ENCODE measurements around the gene PRUNE2. TPM values are rescaled to one million over a fixed set of nuclear protein-coding genes. Genes with fewer than 3 reads are reported as not detected.

The PRUNE2 gene
- total and polyA plus RNA-seq, 2 of the 8 experiments (the other 6 are each of a cell fraction or from before 2014, with no cell fraction given) = 5.5 to 13.3 TPM

DNA sequence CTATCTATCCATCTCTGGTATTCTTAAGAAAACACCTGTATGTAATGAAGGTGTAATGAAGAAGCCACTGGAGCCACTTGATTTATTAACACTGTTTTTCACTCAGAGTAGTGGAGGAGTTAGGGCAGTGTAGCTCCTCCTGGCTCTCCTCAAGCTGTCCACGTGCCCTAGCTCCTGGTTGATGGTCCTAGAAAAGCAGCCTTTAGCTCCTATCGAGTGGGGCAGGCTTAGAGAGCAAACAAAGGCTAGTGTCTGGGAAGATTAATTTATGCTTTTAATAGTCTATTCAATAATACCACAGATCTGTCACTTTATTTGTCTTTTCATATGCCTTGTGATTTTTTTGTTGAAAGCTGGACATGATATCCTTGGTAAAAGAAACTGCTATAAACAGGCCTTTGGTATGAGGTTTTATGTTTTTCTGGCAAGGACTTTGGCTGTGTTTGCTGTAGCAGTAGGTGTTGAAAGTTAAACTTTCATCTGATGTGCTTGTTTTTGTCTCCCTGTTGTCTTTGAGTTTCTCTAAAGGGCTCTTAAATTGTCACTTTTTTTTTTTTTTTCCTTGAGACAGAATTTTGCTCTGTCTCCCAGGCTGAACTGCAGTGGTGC is 305.8 kb downstream of the PRUNE2 start:
- H2BK15ac ChIP-seq (ENCODE audit: low read length) = no peak overlapping the region
- H2BK120ac ChIP-seq (replicated peaks; ENCODE audit: low read depth, low read length) = no peak overlapping the region
- no peak overlapping the region for H3K56ac ChIP-seq (replicated peaks; ENCODE audit: insufficient read length, low read depth, low read length)
- H2AFZ ChIP-seq (ENCODE audit: low read length) = no peak overlapping the region
- DNase-seq (ENCODE audit: low read depth in 1 of 2, low spot score in 2 of 2) (no peak), FAIRE-seq (no peak)
- H4K91ac ChIP-seq (replicated peaks; ENCODE audit: insufficient read length, low read length) = no peak overlapping the region
- no peak overlapping the region for H4K8ac ChIP-seq (ENCODE audit: extremely low read depth, insufficient read depth, low read length)
- no peak overlapping the region for H2BK5ac ChIP-seq (ENCODE audit: low read depth, low read length)
- H3K4me3 ChIP-seq (ENCODE audit: extremely low read depth in 1 of 4, insufficient read depth in 2 of 4, low read depth in 3 of 4, low read length in 4 of 4) = no peak overlapping the region
- H3K9me3 ChIP-seq (ENCODE audit: insufficient read depth in 2 of 2, low read depth in 1 of 2, low read length in 1 of 2) = no peaks in the 10 kb centered on the region
- ChIA-PET POLR2A (ENCODE audit: partially characterized antibody) (no interaction called here), CTCF (ENCODE audit: partially characterized antibody) (no interaction called here)
- no peak overlapping the region for H3K9ac ChIP-seq (replicated peaks in 1 of 4; ENCODE audit: extremely low read depth in 1 of 4, low read depth in 3 of 4, low read length in 3 of 4)
- H3K27me3 ChIP-seq (replicated peaks in 1 of 4; ENCODE audit: control insufficient read depth in 3 of 4, extremely low read depth in 1 of 4, insufficient read depth in 3 of 4, low read length in 3 of 4) = no peaks in the 10 kb centered on the region
- H4K20me1 ChIP-seq (replicated peaks in 1 of 2; ENCODE audit: control insufficient read depth in 1 of 2, insufficient read depth in 2 of 2, low read length in 2 of 2) = no peaks in the 10 kb centered on the region
- no peak overlapping the region for H2BK20ac ChIP-seq (ENCODE audit: low read length)
- no peak overlapping the region for H2BK12ac ChIP-seq (ENCODE audit: low read depth, low read length)
- WGBS, 2 experiments (ENCODE audit: extremely low coverage in 1 of 2, insufficient coverage in 1 of 2, insufficient read length in 1 of 2, insufficient replicate concordance in 2 of 2, low coverage in 1 of 2, low lambda C conversion rate in 2 of 2, missing lambda C conversion rate in 1 of 2) = 82% methylated on average over 2 of the region's 2 CpGs; no CpG with 5 or more reads in 1 of the 2 experiments
- H3K4ac ChIP-seq (replicated peaks; ENCODE audit: insufficient read length, low read depth, low read length) = no peak overlapping the region
- H4K5ac ChIP-seq (ENCODE audit: insufficient read length, low read depth, low read length) = no peak overlapping the region
- H3K23ac ChIP-seq (ENCODE audit: insufficient read length) = no peak overlapping the region
- peaks cover 0 to 3% (median 0%) of the 10 kb centered on the region in 4 experiments; a peak in 1 of 8 replicates for H3K36me3 ChIP-seq (ENCODE audit: control insufficient read depth in 2 of 4, insufficient read depth in 4 of 4, low read length in 3 of 4)
- H3K14ac ChIP-seq (ENCODE audit: insufficient read length) = no peak overlapping the region
- H3K4me1 ChIP-seq (replicated peaks in 1 of 4; ENCODE audit: control insufficient read depth in 3 of 4, insufficient read depth in 4 of 4, low read length in 3 of 4) = peaks cover 1 to 9% (median 5%) of the 10 kb centered on the region in 4 experiments
- no peak overlapping the region for H3K4me2 ChIP-seq (ENCODE audit: insufficient read depth in 1 of 2, low read depth in 2 of 2, low read length in 2 of 2)
- no peaks in the 10 kb centered on the region for H3K79me1 ChIP-seq (ENCODE audit: low read depth, low read length)
- H3K79me2 ChIP-seq (ENCODE audit: control insufficient read depth in 1 of 2, insufficient read depth in 2 of 2, low read length in 2 of 2) = no peaks in the 10 kb centered on the region
- no peak overlapping the region for H3K27ac ChIP-seq (ENCODE audit: low read depth, low read length)
- no peaks in the 10 kb centered on the region; the same call in 1 of the 2 replicates for H3K23me2 ChIP-seq (ENCODE audit: low read depth, low read length)
- no peak overlapping the region for H3K18ac ChIP-seq (ENCODE audit: extremely low read depth, low read length)
- H2AK5ac ChIP-seq (ENCODE audit: low read depth, low read length) = no peak overlapping the region
- TF ChIP-seq TEAD4 (IDR thresholded peaks at IDR 0.05; ENCODE audit: low read depth, low read length) (no peak), SIRT6 (IDR thresholded peaks at IDR 0.05; ENCODE audit: low read length) (no peak), CTBP2 (IDR thresholded peaks at IDR 0.05; ENCODE audit: borderline replicate concordance, insufficient read depth, insufficient read length, low read length) (no peak), EP300 (IDR thresholded peaks at IDR 0.05; ENCODE audit: borderline replicate concordance in 1 of 2, low read depth in 2 of 2, low read length in 2 of 2) (no peak), RAD21 (IDR thresholded peaks at IDR 0.05 in 1 of 2, conservative IDR thresholded peaks at IDR 0.05 in 1 of 2; ENCODE audit: low read depth in 2 of 2, low read length in 2 of 2) (no peak), JUN (IDR thresholded peaks at IDR 0.05; ENCODE audit: low read depth, low read length) (no peak), E2F6 (IDR thresholded peaks at IDR 0.05) (no peak), EZH2 (IDR thresholded peaks at IDR 0.05; ENCODE audit: low read depth, low read length, severe bottlenecking) (no peak), CBX8 (IDR thresholded peaks at IDR 0.05; ENCODE audit: borderline replicate concordance, low read depth, low read length) (no peak), RNF2 (IDR thresholded peaks at IDR 0.05; ENCODE audit: borderline replicate concordance, low read depth, low read length, missing control alignments, poor library complexity, severe bottlenecking) (no peak), GABPA (IDR thresholded peaks at IDR 0.05; ENCODE audit: borderline replicate concordance, insufficient read depth, low read length) (no peak)

Measured in H1 (cell line).